Breast epithelium (tissue), 3 donors: ENCODE data around the gene DNAJB5.

Experiments
- CTCF ChIP-seq, 3 donors: fragments of 450-650 bp; IDR thresholded peaks; one replicate each; pipeline ENCODE4 v1.5.1; 2016 to 2017; ENCODE audit warnings: antibody characterized with exemption in 3 of 3, mild to moderate bottlenecking in 3 of 3, moderate library complexity in 3 of 3
- POLR2A ChIP-seq: fragments of 450-650 bp; IDR thresholded peaks from one replicate; pipeline ENCODE4 v1.6.1; 2016; ENCODE audit warnings: antibody characterized with exemption, mild to moderate bottlenecking, moderate library complexity
- POLR2AphosphoS5 ChIP-seq, 3 donors: sonication (generic); formaldehyde crosslinking; IDR thresholded peaks; one replicate each; pipeline ENCODE4 v1.6.1; 2017; ENCODE audit warnings: antibody characterized with exemption in 3 of 3

GRCh38 chr9:34976992-34977391 lies 12.6 kb upstream of the DNAJB5 start:
- TF ChIP-seq CTCF (IDR thresholded peaks at IDR 0.05) (no peak), POLR2A (no peak), POLR2AphosphoS5 (IDR thresholded peaks at IDR 0.05) (no peak)
